ENCODE measurements around the gene AFG1L.

- TF ChIP-seq CTCF (IDR thresholded peaks at IDR 0.05) (no peak), POLR2A (IDR thresholded peaks at IDR 0.05) (no peak)
Measured at GRCh38 chr6:108555399-108556052, 260.7 kb downstream of the AFG1L start.

Measured in adrenal gland (tissue), 5 donors.